H9 (cell line): ENCODE results near the gene VSIR. TPM values are rescaled to one million over a fixed set of nuclear protein-coding genes. Genes with fewer than 3 reads are reported as not detected.

ENCODE experiments used
- DNase-seq: peaks from one replicate; pipeline ENCODE4 v3.0.0-alpha.2; 2017
- H2AFZ ChIP-seq: one replicate; pipeline ENCODE4 v1.6.1; 2013; ENCODE audit warnings: mild to moderate bottlenecking, low read length, control low read depth, moderate library complexity
- H2AK5ac ChIP-seq: 2 replicates; pipeline ENCODE4 v1.6.1; 2013; ENCODE audit warnings: low read length, control low read depth, mixed read lengths; ENCODE audit not compliant: insufficient read length
- H2BK120ac ChIP-seq: one replicate; pipeline ENCODE4 v1.6.1; 2013; ENCODE audit warnings: low read depth, mild to moderate bottlenecking, low read length, control low read depth, inconsistent platforms; ENCODE audit not compliant: poor library complexity, severe bottlenecking
- H2BK12ac ChIP-seq: 2 replicates; pipeline ENCODE4 v1.6.1; 2013; ENCODE audit warnings: low read length, control low read depth, mixed read lengths, low read depth; ENCODE audit not compliant: insufficient read length
- H2BK15ac ChIP-seq: 2 replicates; pipeline ENCODE4 v1.6.1; 2013; ENCODE audit warnings: low read depth, low read length, control low read depth
- H2BK20ac ChIP-seq: one replicate; pipeline ENCODE4 v1.6.1; 2013; ENCODE audit warnings: low read depth, mild to moderate bottlenecking, low read length, control low read depth, inconsistent platforms; ENCODE audit not compliant: poor library complexity, severe bottlenecking
- H2BK5ac ChIP-seq: 2 replicates; pipeline ENCODE4 v1.6.1; 2013; ENCODE audit warnings: low read length, control low read depth, mixed read lengths; ENCODE audit not compliant: insufficient read length
- H3K14ac ChIP-seq: 2 replicates; pipeline ENCODE4 v1.6.1; 2013; ENCODE audit warnings: low read length, control low read depth; ENCODE audit not compliant: insufficient read depth
- H3K18ac ChIP-seq: 2 replicates; pipeline ENCODE4 v1.6.1; 2013; ENCODE audit warnings: low read depth, mild to moderate bottlenecking, mixed read lengths, low read length, control low read depth; ENCODE audit not compliant: insufficient read length
- H3K23ac ChIP-seq: 2 replicates; pipeline ENCODE4 v1.6.1; 2013; ENCODE audit warnings: low read length, control low read depth, mixed read lengths, low read depth; ENCODE audit not compliant: insufficient read length
- H3K23me2 ChIP-seq: 2 replicates; pipeline ENCODE4 v1.6.1; 2013; ENCODE audit warnings: low read depth, mild to moderate bottlenecking, mixed read lengths, low read length, control low read depth; ENCODE audit not compliant: insufficient read length, poor library complexity, severe bottlenecking
- H3K27ac ChIP-seq: 2 replicates; pipeline ENCODE4 v1.5.1; 2013; ENCODE audit warnings: low read length, control low read depth, mixed read lengths, low read depth; ENCODE audit not compliant: insufficient read length
- H3K27me3 ChIP-seq: 2 replicates; pipeline ENCODE4 v1.6.1; 2013; ENCODE audit warnings: low read length, control low read depth, inconsistent platforms; ENCODE audit not compliant: insufficient read depth
- H3K4ac ChIP-seq: 2 replicates; pipeline ENCODE4 v1.6.1; 2013; ENCODE audit warnings: low read depth, mild to moderate bottlenecking, control low read depth, inconsistent platforms, low read length, moderate library complexity
- H3K4me1 ChIP-seq: 2 replicates; pipeline ENCODE4 v1.6.1; 2013; ENCODE audit warnings: low read length, control low read depth, inconsistent platforms; ENCODE audit not compliant: insufficient read depth
- H3K4me2 ChIP-seq: 2 replicates; pipeline ENCODE4 v1.6.1; 2013; ENCODE audit warnings: low read length, control low read depth, mixed read lengths; ENCODE audit not compliant: insufficient read length, insufficient read depth
- H3K56ac ChIP-seq: 2 replicates; pipeline ENCODE4 v1.6.1; 2013; ENCODE audit warnings: low read depth, mild to moderate bottlenecking, mixed read lengths, low read length, control low read depth; ENCODE audit not compliant: insufficient read length
- H3K79me1 ChIP-seq: 2 replicates; pipeline ENCODE4 v1.6.1; 2013; ENCODE audit warnings: low read depth, mild to moderate bottlenecking, moderate library complexity, low read length, control low read depth, inconsistent platforms; ENCODE audit not compliant: insufficient read depth, poor library complexity, severe bottlenecking
- H3K79me2 ChIP-seq: 2 replicates; pipeline ENCODE4 v1.6.1; 2013; ENCODE audit warnings: low read length, control low read depth, inconsistent platforms; ENCODE audit not compliant: insufficient read depth
- H3K9ac ChIP-seq: 2 replicates; pipeline ENCODE4 v1.6.1; 2013; ENCODE audit warnings: low read length, control low read depth, mixed read lengths; ENCODE audit not compliant: insufficient read length; ENCODE audit errors: extremely low read depth
- H3K9me3 ChIP-seq: one replicate; pipeline ENCODE4 v1.6.1; 2013; ENCODE audit warnings: low read depth, low read length, inconsistent platforms; ENCODE audit not compliant: control insufficient read depth
- H3T11ph ChIP-seq: one replicate; pipeline ENCODE4 v1.6.1; 2013; ENCODE audit warnings: mild to moderate bottlenecking, low read length, control low read depth, inconsistent platforms
- H4K20me1 ChIP-seq: one replicate; pipeline ENCODE4 v1.6.1; 2013; ENCODE audit not compliant: control insufficient read depth, insufficient read length, insufficient read depth
- H4K5ac ChIP-seq: 2 replicates; pipeline ENCODE4 v1.6.1; 2013; ENCODE audit warnings: low read depth, mild to moderate bottlenecking, mixed read lengths, low read length, control low read depth; ENCODE audit not compliant: insufficient read length
- H4K8ac ChIP-seq: replicated peaks from 2 replicates; pipeline ENCODE4 v1.6.1; 2013; ENCODE audit warnings: low read length, control low read depth, mixed read lengths, low read depth; ENCODE audit not compliant: insufficient read length
- H4K91ac ChIP-seq: 2 replicates; pipeline ENCODE4 v1.6.1; 2013; ENCODE audit warnings: low read depth, mild to moderate bottlenecking, moderate library complexity, mixed read lengths, low read length, control low read depth; ENCODE audit not compliant: insufficient read length
- H3K27ac Mint-ChIP-seq, 3 experiments: 2 replicates in 2 of 3; 3 replicates in 1 of 3; pipeline ENCODE4 v1.8.0; 2020 to 2021; ENCODE audit warnings: mixed read lengths in 3 of 3, mild to moderate bottlenecking in 1 of 3, moderate library complexity in 1 of 3
- H3K27me3 Mint-ChIP-seq: 2 replicates; pipeline ENCODE4 v1.8.0; 2021; ENCODE audit warnings: low read depth, mild to moderate bottlenecking, moderate library complexity, mixed read lengths
- H3K36me3 Mint-ChIP-seq, 3 experiments: 2 replicates in 2 of 3; 3 replicates in 1 of 3; pipeline ENCODE4 v1.8.0; 2020 to 2021; ENCODE audit warnings: low read depth in 3 of 3, mixed read lengths in 3 of 3; ENCODE audit not compliant: insufficient read depth in 1 of 3
- H3K4me1 Mint-ChIP-seq, 2 experiments: 2 replicates each; pipeline ENCODE4 v1.8.0; 2020; ENCODE audit warnings: mixed read lengths in 2 of 2
- H3K4me3 Mint-ChIP-seq, 2 experiments: 2 replicates in 1 of 2; 3 replicates in 1 of 2; pipeline ENCODE4 v1.8.0; 2020 to 2021; ENCODE audit warnings: mild to moderate bottlenecking in 2 of 2, mixed read lengths in 2 of 2, moderate library complexity in 1 of 2
- H3K9me3 Mint-ChIP-seq, 2 experiments: 2 replicates in 1 of 2; 3 replicates in 1 of 2; pipeline ENCODE4 v1.8.0; 2020; ENCODE audit warnings: mild to moderate bottlenecking in 2 of 2, mixed read lengths in 2 of 2, moderate library complexity in 1 of 2
- WGBS: extraction: QIAGEN DNeasy Blood & Tissue Kit; methylation state at CpG from one replicate; pipeline ENCODE4 v1.1.7; 2013; ENCODE audit warnings: missing lambda C conversion rate, low lambda C conversion rate, mixed read lengths; ENCODE audit not compliant: insufficient read length; ENCODE audit errors: extremely low coverage; 5-methylcytosine and 5-hydroxymethylcytosine counted together
- total RNA-seq: library from RNA; stranded (reverse); gene quantifications from 2 replicates; pipeline ENCODE4 v1.2.1, GENCODE V29; 2021
- TF ChIP-seq, protein P1 (sequence below): fragments of 200-600 bp; sonication (generic); conservative IDR thresholded peaks from 3 replicates; pipeline ENCODE4 v1.8.0; 2021; ENCODE audit warnings: antibody characterized with exemption, mild to moderate bottlenecking

The VSIR gene
- total RNA-seq, 1 experiment from 2014 or later = 0.11 TPM

DNA sequence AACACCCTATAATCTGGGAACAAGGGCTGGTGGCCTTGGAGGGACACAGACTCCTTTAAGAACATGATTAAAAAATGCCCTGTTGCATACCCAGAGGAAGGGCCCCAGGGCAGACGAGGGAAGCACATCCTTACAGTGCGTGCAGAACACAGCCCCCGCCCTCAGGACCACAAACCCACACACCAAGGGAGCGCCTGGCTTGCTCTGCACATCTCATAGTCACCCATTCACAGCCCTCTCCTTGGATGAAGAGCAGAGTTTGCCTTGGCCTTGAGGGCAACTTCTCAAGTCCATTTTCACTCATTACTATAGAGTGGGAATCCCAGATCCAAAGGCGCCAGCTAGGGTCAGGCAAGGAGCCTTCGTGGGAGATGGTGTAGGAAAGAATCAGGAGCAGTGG lies 6.3 kb upstream of the VSIR start:
- Histone ChIP-seq H3K9ac (no peak overlapping the region), H2BK20ac (no peak overlapping the region), H2BK15ac (no peak overlapping the region), H3K9me3 (no peaks in the 10 kb centered on the region), H3K14ac (no peak overlapping the region), H4K8ac (no peak overlapping the region), H3K79me1 (no peaks in the 10 kb centered on the region), H2AK5ac (no peak overlapping the region), H2BK5ac (no peak overlapping the region), H2AFZ (no peak overlapping the region), H3K27me3 (no peaks in the 10 kb centered on the region), H4K91ac (no peak overlapping the region), H3K27ac (no peak overlapping the region), H3K18ac (no peak overlapping the region), H3K4ac (no peak overlapping the region), H3K56ac (no peak overlapping the region), H3T11ph (no peak overlapping the region), H3K4me1 (no peaks in the 10 kb centered on the region), H4K20me1 (no peaks in the 10 kb centered on the region), H2BK12ac (no peak overlapping the region), H3K23me2 (no peaks in the 10 kb centered on the region), H3K4me2 (no peak overlapping the region), H3K23ac (no peak overlapping the region), H4K5ac (no peak overlapping the region), H3K79me2 (no peaks in the 10 kb centered on the region), H2BK120ac (no peak overlapping the region)
- TF ChIP-seq, protein P1, sequence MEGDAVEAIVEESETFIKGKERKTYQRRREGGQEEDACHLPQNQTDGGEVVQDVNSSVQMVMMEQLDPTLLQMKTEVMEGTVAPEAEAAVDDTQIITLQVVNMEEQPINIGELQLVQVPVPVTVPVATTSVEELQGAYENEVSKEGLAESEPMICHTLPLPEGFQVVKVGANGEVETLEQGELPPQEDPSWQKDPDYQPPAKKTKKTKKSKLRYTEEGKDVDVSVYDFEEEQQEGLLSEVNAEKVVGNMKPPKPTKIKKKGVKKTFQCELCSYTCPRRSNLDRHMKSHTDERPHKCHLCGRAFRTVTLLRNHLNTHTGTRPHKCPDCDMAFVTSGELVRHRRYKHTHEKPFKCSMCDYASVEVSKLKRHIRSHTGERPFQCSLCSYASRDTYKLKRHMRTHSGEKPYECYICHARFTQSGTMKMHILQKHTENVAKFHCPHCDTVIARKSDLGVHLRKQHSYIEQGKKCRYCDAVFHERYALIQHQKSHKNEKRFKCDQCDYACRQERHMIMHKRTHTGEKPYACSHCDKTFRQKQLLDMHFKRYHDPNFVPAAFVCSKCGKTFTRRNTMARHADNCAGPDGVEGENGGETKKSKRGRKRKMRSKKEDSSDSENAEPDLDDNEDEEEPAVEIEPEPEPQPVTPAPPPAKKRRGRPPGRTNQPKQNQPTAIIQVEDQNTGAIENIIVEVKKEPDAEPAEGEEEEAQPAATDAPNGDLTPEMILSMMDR = no peak
- Mint-ChIP-seq H3K36me3 (no peaks in the 10 kb centered on the region; a peak in 1 of 7 replicates), H3K4me3 (no peak overlapping the region), H3K4me1 (peaks cover 10 to 16% of the 10 kb centered on the region in 2 experiments), H3K27ac (no peak overlapping the region), H3K27me3 (peaks cover 13% of the 10 kb centered on the region), H3K9me3 (peaks cover 0 to 3% of the 10 kb centered on the region in 2 experiments; a peak in 1 of 5 replicates)
- no peak for DNase-seq
- WGBS = no CpG with 5 or more reads among the region's 6 CpGs
